GM21737 (cell line): ENCODE results near the gene FUZ.

Experiments
- ATAC-seq: cut with Tn5 transposase; IDR thresholded peaks from one replicate; pipeline ENCODE4 v1.9.1; 2021; ENCODE audit warnings: mild to moderate bottlenecking, moderate library complexity; ENCODE audit not compliant: unreplicated experiment

FUZ gene

DNA sequence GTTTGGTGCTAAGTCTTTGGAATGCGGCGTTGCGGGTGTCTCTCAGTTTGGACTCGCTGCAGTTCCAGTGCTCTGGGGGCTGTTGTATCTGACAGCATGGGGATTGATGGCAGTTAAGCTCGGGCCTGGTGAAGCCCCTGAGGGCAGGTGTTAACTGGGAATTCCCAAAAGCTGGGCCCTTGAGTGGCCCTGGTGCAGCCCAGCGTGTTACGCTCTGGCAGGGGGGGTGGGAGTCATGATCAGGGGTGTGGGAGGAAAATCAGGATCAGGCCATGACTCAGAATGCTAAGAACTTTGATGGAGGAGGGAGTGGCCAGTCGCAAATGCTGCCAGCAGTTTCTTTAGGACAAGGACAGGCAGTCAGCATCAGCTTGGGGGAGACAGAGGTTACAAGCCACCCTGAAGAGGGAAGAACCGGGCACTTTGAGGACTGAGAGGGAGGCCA is 26.7 kb downstream of the FUZ start:
- no peak for ATAC-seq

DNA sequence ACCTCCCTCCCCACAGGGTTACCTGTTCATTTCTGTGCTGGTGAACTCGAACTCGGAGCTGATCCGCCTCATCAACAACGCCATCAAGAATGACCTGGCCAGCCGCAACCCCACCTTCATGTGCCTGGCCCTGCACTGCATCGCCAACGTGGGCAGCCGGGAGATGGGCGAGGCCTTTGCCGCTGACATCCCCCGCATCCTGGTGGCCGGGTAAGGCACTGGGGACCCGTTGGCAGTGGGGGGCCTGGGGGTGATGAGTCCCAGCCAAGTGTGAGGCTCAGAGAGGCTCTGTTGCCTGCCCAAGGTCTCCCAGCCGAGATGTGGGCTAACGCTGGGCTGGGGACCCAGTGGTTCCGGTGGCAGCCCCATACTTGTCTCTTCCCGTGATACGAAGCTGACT is 30.6 kb downstream of the FUZ start:
- no peak for ATAC-seq

DNA sequence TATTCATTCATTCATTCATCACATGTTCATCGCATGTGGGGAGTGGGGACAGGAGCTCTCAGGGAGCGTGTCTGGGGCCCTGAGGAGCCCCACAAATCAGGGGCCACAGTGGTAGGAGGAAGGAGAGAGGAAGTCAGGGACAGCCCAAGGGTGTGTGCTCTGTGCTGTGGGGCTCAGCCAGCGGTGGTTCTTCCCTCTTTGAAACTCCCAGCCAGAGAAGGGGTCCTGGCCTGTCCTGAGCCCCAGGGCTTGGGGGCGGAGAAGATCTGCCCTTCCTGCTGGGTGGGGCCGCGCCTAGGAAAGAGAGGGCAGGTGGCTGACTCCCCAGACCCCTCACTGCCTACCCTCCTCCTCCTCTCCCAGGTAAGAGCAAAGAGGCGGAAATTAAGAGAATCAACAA is 31.7 kb downstream of the FUZ start:
- ATAC-seq, result no peak

DNA sequence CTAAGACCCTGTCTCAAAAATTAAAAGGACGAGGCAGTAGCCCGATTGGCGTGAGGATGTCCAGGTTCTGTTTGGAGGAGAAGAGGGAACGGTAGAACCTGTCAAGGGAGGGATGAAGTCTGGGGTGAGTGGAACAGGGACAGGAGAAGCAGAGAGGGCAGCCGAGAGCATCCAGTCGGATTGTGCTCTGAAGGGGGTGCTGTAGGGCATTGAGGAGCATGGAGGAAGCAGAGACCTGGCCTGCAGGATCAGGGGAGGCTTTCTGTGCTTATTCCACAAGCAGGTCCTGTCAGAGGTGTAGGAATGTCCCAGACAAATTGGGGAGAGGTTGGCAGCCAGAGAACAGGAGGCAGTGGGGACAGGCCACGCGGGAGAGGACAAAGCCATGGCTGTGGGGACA is 32.2 kb downstream of the FUZ start:
- no peak for ATAC-seq

DNA sequence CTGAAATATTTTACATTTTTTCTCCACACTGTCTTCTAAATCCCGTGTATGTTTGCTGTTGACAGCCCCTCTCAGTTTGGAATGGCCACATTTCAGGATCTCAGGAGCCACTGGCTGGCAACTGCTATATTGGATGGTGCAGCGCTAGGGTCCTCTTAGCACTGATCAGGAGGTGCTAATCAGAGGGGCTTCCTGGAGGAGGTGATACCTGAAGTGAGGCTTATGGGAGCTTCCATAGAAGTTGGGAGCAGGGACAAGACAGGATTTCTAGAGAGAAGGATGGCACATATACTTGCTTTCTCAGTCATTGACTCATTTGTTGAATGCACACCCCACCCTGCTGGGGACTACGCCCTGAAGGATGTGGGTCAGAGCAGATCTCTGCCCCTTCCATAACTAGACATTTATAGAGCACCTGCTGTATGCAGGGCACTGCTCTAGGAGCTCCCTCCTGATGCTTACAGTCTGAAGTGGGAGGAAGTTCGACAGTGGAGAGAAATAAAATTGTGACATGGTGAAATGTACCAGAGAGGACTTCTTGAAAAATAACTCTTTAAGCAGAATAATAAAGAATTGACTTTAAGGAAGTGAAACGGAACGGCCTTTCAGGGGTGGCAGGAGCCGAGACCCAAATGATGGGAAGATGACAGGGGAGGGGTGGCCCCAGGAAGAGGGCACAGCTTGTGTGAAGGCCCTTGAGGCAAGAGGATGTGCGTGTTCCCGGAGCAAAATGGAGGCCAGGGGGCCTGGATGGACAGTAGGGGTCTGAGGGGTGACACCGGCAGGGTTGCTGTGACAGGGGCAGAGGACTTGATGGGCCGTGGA is 33.1 kb downstream of the FUZ start:
- ATAC-seq, result no peak

DNA sequence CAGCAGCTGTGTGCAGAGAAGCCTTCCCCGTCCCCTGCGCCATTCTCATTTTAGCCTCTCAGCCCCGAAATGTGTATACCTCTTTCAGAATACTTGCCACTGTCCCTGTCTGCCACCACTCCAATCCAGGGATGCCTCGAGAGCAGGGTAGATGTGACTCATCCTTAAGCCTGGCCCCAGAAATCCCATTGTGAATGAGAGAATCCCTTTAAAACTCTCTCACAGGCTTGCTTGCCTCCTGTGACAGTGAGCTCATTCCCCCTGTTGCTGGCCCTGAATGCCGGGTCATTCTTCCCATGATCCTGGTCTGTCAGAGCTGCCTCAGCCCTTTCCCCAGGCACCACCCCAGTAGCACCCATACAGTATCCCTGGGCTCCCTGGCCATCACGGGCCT is 36.7 kb downstream of the FUZ start:
- ATAC-seq, result no peak

DNA sequence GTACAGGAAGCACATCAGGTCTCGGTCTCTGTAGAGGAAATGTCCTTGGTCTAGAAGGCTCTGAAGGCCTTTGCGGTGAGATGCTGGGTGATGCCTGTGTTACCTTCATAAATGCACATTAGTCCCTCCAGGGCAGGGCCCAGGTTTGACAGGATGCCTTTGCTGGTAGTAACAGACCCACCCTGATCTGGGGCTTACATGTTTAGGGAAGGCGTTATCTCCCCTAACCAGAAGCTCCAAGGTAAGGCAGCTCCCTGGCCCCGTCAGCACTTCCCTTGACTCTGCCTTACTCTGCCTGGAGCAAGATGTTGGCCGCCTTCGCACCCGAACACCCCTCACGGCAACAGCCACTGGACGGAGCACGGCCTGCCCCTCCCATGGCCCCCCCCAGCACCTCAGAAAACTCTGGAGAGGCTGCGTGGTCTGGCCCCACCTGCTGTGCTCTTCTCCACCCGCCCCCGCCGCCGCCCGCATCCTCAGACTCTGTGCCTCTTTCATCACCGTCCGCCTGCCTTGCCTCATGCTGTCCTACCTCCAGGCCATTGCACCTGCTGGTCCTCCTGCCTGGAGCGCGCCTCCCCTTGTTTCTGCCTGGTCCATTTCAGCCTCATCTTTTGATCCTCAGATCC is 37.2 kb downstream of the FUZ start:
- no peak for ATAC-seq

DNA sequence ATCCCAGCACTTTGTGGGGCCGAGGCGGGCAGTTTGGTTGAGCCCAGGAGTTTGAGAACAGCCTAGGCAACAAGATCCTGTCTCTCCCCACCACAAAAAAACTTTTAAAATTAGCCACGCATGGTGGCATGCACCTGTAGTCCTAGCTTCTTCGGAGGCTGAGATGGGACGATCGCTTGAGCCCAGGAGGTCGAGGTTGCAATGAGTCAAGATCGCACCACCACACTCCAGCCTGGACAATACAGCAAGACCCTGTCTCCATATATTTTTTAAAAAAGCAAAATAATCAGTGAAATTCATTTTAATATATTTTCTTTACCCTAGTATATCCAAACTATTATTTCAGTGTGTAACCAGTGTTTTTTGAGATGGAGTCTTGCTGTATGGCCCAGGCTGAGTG is 38.1 kb downstream of the FUZ start:
- no peak for ATAC-seq

DNA sequence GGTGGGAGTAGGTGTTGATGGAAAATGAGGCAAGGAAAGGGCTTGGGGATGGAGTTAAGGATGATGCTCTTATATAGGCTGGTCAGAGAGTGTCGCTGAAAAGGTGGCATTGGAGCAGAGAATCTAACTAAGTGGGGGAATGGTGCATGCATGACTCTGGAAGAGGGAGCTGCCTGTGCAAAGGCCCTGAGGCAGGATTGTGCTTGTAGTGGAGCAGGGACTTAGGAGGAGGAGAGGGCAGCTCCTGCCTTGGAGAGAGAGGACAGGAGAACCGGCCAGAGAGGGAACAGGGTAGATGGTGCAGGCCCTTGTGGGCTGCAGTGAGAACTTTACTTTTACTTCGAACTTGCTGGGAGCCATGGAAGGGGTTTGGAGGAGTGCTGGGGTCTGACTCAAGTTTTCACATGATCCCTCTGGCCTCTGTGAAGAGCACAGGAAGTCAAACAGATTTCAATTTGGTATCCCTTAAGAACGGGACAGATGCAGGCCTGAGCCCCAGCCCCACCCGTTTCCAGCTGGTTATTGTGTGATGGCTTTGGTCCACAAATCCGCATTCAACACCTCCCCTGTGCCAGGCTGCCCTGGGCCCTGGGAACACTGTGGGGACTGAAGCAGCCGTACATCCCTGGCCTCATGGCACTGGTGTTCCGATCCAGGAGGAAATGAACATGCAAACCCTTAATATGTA is 39.3 kb downstream of the FUZ start:
- ATAC-seq, result no peak

DNA sequence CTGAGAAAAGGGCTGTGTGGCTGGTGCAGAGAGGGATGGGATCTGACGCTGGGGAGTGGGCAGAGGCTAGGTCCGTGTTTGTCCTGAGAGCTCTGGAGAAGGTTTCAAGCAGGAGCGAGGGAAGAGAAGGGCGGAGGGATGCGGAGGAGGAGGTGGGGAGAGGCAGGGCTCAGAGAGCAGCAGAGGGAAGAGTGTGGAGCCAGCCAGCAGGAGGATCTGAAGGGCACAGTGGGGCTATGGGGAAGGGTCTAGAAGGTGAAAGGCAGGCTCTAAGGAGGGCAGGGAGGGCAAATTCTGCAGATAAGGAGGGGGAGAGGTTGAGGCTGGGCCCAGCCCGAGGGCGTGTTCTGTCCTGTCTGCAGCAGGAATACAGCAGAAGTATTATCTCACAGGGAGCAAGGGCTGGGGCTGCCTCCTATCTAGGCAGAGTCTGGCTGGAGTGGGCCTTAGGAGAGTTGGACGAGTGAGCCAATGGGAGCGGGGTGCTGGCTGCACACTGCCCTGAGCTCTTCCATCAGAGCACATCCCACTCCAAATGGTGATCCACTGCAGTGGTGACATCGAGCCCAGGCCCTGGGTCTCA is 40.2 kb downstream of the FUZ start:
- ATAC-seq, result no peak

DNA sequence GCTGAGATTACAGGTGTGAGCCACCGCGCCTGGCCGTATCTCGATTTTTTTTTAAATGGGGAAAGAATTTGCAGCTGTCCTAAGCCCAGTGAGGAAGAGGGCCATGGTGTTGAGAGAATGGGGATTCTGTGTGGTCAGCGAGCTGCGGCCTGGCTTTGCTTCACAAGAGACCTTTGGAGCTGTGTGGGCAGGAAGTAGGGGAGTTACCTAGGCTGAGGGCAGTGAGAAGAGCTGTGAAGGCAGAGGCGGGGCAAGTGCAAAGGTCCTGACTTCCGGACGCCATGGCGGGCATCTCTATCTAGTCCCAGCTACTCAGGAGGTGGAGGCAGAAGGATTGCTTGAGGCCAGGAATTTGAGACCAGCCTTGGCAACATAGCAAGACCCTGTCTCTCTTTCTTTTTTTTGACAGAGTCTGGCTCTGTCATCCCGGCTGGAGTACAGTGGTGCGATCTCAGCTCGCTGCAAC is 41.4 kb downstream of the FUZ start:
- ATAC-seq, result no peak

DNA sequence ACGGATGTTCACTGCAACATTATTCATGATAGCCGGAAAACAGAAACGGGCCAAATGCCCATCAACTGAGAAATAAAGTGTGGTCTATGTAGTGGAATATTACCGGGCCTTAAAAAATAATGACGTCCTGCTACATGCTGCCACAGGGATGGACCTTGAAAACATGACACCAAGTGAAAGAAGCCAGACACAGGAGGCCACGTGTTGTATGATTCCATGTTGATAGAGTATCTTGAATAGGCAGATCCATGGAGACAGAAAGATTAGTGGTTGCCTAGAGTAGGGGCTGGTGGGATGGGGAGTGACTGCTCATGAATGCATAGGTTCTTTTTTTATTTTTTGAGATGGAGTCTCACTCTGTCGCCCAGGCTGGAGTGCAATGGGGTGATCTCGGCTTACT is 42.6 kb downstream of the FUZ start:
- ATAC-seq, result no peak

DNA sequence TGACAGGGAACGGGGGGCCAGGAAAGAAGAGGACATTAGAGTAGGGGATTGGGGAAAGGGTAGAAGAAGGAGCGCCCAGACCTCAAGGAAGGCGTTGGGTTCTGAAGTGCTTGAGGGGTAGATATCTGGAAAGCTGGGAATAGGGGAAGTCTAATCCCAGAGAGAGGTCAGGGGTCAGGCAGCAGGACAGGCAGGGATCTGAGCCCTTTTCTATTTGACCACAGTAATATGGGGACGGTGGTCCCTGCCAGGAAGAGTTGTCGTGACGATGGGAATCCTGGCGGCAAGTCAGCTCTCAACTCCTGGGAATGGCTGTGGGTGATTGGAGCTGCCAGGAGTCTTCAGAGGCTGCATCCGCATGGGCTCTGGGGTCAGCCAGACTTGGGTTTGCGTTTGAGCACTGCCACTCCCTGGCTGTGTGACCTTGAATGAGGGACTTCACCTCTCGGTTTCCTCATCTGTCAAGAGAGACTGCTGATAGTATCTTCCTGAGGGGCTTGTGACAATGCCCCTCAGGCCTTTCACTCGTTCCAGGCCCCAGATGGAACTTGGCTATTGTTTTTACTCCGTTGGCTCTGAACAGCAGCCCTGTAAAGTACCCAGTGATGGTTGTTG is 45.0 kb downstream of the FUZ start:
- ATAC-seq, result no peak

DNA sequence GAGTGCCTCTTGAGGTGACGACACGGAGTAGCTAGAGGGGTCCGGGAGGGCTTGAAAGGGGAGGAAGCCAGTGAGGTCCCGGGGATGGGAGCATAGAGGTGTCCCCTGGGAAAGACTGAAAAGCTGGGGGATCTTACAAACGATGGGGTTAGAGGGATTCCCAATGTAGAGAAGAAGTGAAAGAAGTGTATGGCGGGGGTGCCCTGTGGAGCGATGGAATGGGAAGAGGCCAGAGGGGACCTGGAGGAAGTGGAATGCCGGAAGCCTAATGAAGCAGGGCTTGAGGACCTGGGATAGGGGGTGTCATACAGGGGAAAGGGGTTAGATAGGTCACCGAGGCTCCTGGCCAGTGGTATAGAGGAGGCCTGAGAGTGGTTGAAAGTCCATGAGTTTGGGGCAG is 45.7 kb downstream of the FUZ start:
- no peak for ATAC-seq

DNA sequence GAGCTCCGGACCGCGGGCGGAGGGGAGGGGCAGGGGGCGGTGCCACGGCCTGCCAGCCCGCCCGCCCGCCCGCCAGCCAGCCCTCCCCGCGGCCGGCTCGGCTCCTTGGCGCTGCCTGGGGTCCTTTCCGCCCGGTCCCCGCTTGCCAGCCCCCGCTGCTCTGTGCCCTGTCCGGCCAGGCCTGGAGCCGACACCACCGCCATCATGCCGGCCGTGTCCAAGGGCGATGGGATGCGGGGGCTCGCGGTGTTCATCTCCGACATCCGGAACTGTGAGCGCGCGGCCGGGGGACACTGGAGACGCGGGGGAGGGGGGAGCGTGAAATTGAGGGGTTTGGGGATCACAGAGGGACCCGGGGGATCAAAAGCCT is 46.2 kb downstream of the FUZ start, which contains the start of gene AP2A1:
Gene AP2A1, plus strand, starts transcription at position 72 of the 370 bp plus-strand sequence. Its CDS starts 133 bp downstream, at position 205.
- no peak for ATAC-seq

DNA sequence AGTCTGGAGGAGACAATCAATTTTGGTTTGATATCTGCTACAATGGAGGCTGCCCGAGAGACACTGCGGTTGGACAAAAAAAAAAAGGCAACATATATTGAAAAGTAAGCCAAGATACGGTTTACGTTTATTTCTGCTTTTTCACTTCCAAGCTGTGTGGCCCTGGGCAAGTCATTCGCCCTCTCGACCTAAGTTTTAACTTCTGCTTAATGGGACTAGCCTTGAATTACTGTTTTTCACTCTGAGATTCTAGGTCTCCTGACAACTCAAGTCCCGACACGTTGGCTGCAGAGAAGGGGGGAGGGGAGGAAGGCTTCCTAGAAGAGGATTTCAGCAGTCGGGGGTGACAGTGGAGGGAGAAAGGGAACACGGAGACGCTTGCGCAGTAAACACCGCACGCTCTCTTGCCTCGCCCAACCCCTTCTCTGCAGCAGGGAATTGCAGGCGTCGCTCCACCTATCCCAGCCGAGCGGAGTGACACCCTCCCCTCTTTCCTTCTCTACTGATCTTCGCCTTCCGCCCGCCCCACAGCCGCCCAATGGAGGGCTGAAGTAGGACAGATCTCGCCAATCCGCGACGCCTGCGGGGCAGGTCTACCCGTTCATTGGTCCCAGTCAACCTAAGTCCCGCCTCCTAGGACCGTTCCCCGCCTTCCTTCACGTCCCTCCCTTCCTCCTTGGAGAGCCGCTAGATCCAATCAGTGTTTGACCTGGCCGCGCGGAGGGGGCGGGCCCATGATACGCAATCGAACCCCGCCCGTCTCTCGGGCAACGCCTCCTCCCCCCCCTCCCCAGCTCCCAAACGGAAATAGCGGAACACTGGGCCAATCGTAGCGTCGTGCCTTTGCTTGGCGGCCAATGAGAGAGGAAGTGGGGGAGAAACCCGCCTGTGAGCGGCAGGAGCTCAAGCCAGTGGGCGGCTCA is 46.8 kb downstream of the FUZ start:
- ATAC-seq, result peak; percentile 90

DNA sequence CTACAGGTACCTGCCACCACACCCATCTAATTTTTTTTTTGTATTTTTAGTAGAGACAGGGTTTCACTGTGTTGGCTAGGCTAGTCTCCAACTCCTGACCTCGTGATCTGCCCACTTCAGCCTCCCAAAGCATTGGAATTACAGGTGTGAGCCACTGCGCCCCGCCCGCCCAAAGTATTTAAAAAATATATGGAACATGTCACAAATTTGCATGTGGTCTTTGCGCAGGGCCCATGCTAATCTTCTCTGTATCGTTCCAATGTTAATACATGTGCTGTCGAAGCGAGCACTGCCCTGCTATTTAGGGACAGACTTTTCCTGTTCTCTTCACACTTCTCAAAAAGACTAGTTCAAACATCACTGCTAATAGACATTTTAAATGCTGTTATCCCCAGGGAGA is 48.8 kb downstream of the FUZ start:
- ATAC-seq, result no peak

DNA sequence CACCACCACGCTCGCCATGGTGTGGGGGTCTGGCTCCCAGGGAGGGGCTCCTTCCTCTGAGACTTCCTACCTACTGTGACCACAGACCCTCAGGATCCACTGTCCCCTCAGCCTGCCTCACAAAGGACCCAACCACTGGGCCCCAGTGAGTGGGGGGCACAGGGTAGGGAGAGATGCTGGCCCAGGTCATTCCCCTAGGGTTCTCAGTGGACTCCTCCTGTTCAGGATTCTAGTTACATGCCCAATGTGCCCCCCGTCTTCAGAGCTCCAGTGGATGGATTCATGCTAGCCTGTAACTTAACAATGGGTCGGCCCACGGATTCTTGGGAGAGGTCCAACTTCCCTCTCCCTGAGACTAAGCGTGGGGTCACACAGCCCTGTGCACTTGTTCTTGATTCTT is 49.9 kb downstream of the FUZ start, which contains the start of gene TSKS:
Gene TSKS, minus strand, starts transcription at position 77 of the 400 bp plus-strand sequence. Its CDS starts 59 bp downstream, at position 18.
- no peak for ATAC-seq

DNA sequence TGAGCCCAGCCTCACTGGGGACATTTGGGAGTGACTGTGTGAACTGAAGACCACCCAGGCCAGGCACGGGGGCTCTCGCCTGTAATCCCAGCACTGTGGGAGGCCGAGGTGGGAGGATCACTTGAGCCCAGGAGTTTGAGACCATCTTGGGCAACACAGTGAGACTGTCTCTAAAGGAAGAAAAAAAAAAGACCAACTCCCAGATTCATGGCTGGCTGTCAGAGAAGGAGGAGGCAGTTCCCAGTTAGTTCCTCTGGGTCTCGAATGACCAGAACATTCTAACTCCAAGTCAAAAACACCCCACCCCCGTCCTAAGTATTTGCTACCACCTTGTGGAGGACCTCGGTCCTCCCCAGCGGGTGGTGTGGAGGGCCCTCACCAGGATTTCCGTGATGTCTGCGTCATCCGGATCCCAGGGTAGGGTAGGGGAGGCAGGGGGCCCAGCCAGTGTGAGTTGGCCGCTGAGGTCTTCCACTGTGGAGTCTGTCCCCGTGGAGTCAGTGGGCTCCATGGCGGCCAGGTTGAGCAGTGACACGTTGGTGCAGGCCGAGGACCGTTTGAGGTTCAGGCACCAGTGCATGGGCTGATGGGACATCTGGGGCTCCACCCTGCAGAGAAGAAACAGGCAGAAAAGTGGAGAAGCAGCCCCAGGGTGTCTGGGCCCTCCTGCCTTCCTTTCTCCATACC is 51.3 kb downstream of the FUZ start:
- ATAC-seq, result no peak
